IPS-NIHi7 (cell line): ENCODE results near the gene CD200.
A peak's percentile ranks its signal among the peaks of the same experiment; 100 is the strongest.

Source experiments
- DNase-seq: peaks from one replicate; pipeline ENCODE4 v3.0.0; 2012; ENCODE audit warnings: mixed read lengths; ENCODE audit errors: extremely low spot score

Gene CD200

GRCh38 chr3:112331851-112332250, 1.1 kb upstream of the CD200 start:
- DNase-seq: no peak

- peak; percentile 46 for DNase-seq
Measured at GRCh38 chr3:112333381-112334317, 693 bp downstream of the CD200 start.

- no peak for DNase-seq
Measured at GRCh38 chr3:112334691-112335433, 1.9 kb downstream of the CD200 start.

GRCh38 chr3:112335434-112335781, 2.5 kb downstream of the CD200 start:
- no peak for DNase-seq

GRCh38 chr3:112338021-112338726, 5.2 kb downstream of the CD200 start:
- no peak for DNase-seq

- DNase-seq: no peak
Measured at GRCh38 chr3:112338727-112339056, 5.7 kb downstream of the CD200 start.

- DNase-seq: no peak
Measured at GRCh38 chr3:112339134-112339533, 6.2 kb downstream of the CD200 start.

GRCh38 chr3:112339609-112340008, 6.7 kb downstream of the CD200 start:
- DNase-seq: no peak

GRCh38 chr3:112341386-112341785, 8.4 kb downstream of the CD200 start:
- DNase-seq: no peak

GRCh38 chr3:112345681-112346080, 12.7 kb downstream of the CD200 start:
- no peak for DNase-seq

GRCh38 chr3:112346491-112347122, 13.7 kb downstream of the CD200 start:
- no peak for DNase-seq

- DNase-seq: no peak
Measured at GRCh38 chr3:112348943-112349342, 16.0 kb downstream of the CD200 start.

- DNase-seq: no peak
Measured at GRCh38 chr3:112349557-112349956, 16.6 kb downstream of the CD200 start.

- DNase-seq: no peak
Measured at GRCh38 chr3:112350018-112350810, 17.3 kb downstream of the CD200 start.

GRCh38 chr3:112351036-112351435, 18.1 kb downstream of the CD200 start:
- DNase-seq: no peak

- no peak for DNase-seq
Measured at GRCh38 chr3:112351823-112352222, 18.9 kb downstream of the CD200 start.

GRCh38 chr3:112352720-112353119, 19.8 kb downstream of the CD200 start:
- no peak for DNase-seq

- DNase-seq: no peak
Measured at GRCh38 chr3:112353365-112353764, 20.4 kb downstream of the CD200 start.

- DNase-seq: peak; percentile 45
Measured at GRCh38 chr3:112354642-112355306, 21.8 kb downstream of the CD200 start.

GRCh38 chr3:112355307-112355687, 22.3 kb downstream of the CD200 start:
- DNase-seq: no peak
